Gastroesophageal sphincter (tissue), 4 donors: Measurements from ENCODE around the gene TAF4. TPM values are rescaled to one million over a fixed set of nuclear protein-coding genes. Genes with fewer than 3 reads are reported as not detected.

Experiments
- ATAC-seq: fragments of 150-250 bp; one replicate; pipeline ENCODE4 v1.9.1; 2016; ENCODE audit warnings: mild to moderate bottlenecking, moderate library complexity
- H3K27ac ChIP-seq, 4 donors: fragments of 200-600 bp; sonication (generic) in 3 of 4; 1 replicate in 3 of 4; 2 replicates in 1 of 4; pipeline ENCODE4 v1.5.1; 2016 to 2019
- H3K27me3 ChIP-seq: fragments of 200-600 bp; sonication (generic); one replicate; pipeline ENCODE4 v1.5.1; 2019
- H3K36me3 ChIP-seq, 2 donors: fragments of 200-600 bp; sonication (generic); one replicate each; pipeline ENCODE4 v1.5.1; 2019; ENCODE audit warnings: control low read depth in 1 of 2
- H3K4me1 ChIP-seq, 3 donors: fragments of 200-600 bp; sonication (generic); 1 replicate in 2 of 3; 2 replicates in 1 of 3; pipeline ENCODE4 v1.5.1; 2016 to 2019; ENCODE audit warnings: control low read depth in 2 of 3
- H3K4me3 ChIP-seq, 2 donors: fragments of 200-600 bp; sonication (generic); one replicate each; pipeline ENCODE4 v1.5.1; 2019; ENCODE audit warnings: mild to moderate bottlenecking in 1 of 2, moderate library complexity in 1 of 2
- H3K9me3 ChIP-seq, 3 donors: fragments of 200-600 bp; sonication (generic); one replicate each; pipeline ENCODE4 v1.5.1; 2017 to 2019; ENCODE audit warnings: control low read depth in 2 of 3
- CTCF ChIP-seq, 4 experiments: fragments of 200-600 bp in 2 of 4; fragments of 450-650 bp in 2 of 4; sonication (generic) in 1 of 4; IDR thresholded peaks; one replicate each; pipeline ENCODE4 v1.5.1; 2017 to 2019; ENCODE audit warnings: antibody characterized with exemption in 4 of 4, mild to moderate bottlenecking in 2 of 4, moderate library complexity in 2 of 4
- EP300 ChIP-seq: sonication (generic); formaldehyde crosslinking; IDR thresholded peaks from one replicate; pipeline ENCODE4 v1.6.1; 2017; ENCODE audit warnings: antibody characterized with exemption, mild to moderate bottlenecking
- POLR2A ChIP-seq, 2 donors: fragments of 450-650 bp; IDR thresholded peaks; one replicate each; pipeline ENCODE4 v1.6.1; 2017; ENCODE audit warnings: antibody characterized with exemption in 2 of 2, mild to moderate bottlenecking in 2 of 2, moderate library complexity in 1 of 2
- POLR2AphosphoS5 ChIP-seq: sonication (generic); formaldehyde crosslinking; IDR thresholded peaks from one replicate; pipeline ENCODE4 v1.6.1; 2017; ENCODE audit warnings: antibody characterized with exemption
- WGBS, 2 donors: methylation state at CpG; one replicate each; pipeline ENCODE4 v1.1.5; 2018; ENCODE audit warnings: low coverage in 1 of 2; 5-methylcytosine and 5-hydroxymethylcytosine counted together
- total RNA-seq, 4 donors: library from RNA; depleted of rRNA; stranded (reverse); fragments of >200 nt; gene quantifications; one replicate each; pipeline ENCODE4 v1.1.0, GENCODE V29; 2016

Gene TAF4
- total RNA-seq, 4 donors from 2014 or later, result 7.6 to 19.9 (median 15.5) TPM

DNA sequence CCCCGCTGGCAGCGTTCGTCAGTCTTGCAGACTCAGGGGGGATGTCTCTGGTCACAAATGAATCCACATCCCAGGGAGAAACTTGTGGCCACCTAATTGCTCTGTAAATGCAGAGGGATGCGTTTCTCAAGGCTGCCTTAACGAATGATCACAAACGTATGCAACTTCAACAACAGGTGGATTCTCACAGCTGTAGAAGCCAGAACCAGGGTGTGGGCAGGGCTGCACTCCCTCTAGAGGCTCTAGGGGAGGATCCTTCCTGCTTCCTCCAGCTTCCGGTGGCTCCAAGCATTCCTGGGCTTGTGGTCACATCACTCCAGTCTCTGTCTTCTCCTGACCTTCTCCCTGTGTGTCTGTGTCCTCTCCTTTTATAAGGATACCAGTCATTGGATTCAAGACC, 3.3 kb upstream of the TAF4 start:
- Histone ChIP-seq H3K27me3 (peaks cover 7% of the 10 kb centered on the region), H3K4me1 (peaks cover 0 to 29% (median 4%) of the 10 kb centered on the region in 3 donors), H3K4me3 (no peak overlapping the region), H3K27ac (no peak overlapping the region), H3K9me3 (peaks cover 0 to 15% (median 0%) of the 10 kb centered on the region in 3 donors), H3K36me3 (no peaks in the 10 kb centered on the region)
- WGBS, 2 donors, result 78 to 100% methylated on average over 3 to 4 of the region's 7 CpGs
- no peak for ATAC-seq
- TF ChIP-seq CTCF (IDR thresholded peaks at IDR 0.05), result no peak
- no peak for TF ChIP-seq POLR2A (IDR thresholded peaks at IDR 0.05)
- TF ChIP-seq EP300, result no peak
- TF ChIP-seq POLR2AphosphoS5, result no peak

DNA sequence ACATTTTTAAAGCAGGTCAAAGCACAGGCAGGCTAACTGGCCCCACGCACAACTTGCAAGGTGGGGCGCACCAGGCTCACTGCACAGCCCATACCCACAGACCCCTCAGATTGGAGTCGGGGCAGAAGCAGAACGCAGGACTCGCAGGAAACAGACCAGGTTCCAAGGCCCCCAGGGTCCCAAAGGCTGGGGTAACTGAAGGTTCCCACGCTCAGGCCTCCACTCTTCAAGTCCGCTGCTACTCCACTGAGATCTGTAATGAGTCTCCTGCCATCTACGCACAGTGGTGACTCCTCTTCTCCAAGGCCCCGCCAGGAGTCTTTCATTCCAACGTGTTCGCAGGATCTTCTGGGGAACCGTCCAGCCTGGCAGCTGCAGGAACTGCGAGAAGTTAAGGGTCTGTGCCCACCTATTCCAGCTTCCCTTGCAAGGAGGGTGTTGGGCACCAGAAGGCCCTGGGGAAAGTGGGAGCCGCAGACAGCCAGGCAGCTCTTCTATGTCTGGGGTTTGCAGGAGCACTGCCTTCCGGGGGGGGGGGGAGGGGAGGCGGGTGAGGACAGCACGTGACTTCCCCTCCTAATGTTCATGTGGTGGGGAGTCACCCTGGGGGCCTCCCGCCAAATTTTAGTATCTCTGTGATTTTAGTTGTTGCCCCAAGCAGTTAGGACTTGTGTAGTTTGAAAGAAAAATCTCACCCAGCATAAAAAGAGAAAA, 2.0 kb upstream of the TAF4 start:
- peaks cover 0 to 2% (median 0%) of the 10 kb centered on the region in 3 donors for H3K9me3 ChIP-seq
- ATAC-seq, result no peak
- no peak for TF ChIP-seq POLR2A (IDR thresholded peaks at IDR 0.05)
- TF ChIP-seq EP300, result no peak
- no peak for TF ChIP-seq POLR2AphosphoS5
- no peak for TF ChIP-seq CTCF (IDR thresholded peaks at IDR 0.05)
- H3K36me3 ChIP-seq, result no peaks in the 10 kb centered on the region
- 0 to 40% methylated on average over 1 of the region's 18 CpGs for WGBS, 2 donors
- H3K4me1 ChIP-seq, result peaks cover 0 to 42% (median 17%) of the 10 kb centered on the region in 3 donors
- peak overlapping the region in 2 of 4 donors; percentile 93 to 99 for H3K27ac ChIP-seq
- no peak overlapping the region for H3K4me3 ChIP-seq
- no peaks in the 10 kb centered on the region for H3K27me3 ChIP-seq

GRCh38 chr20:62066983-62067433, 1.3 kb upstream of the TAF4 start:
- H3K4me1 ChIP-seq, result peaks cover 0 to 46% (median 19%) of the 10 kb centered on the region in 3 donors
- H3K27me3 ChIP-seq, result no peaks in the 10 kb centered on the region
- ATAC-seq, result no peak
- H3K27ac ChIP-seq, result peak overlapping the region; percentile 81 to 99 (median 91)
- 9 to 27% methylated on average over 3 to 13 of the region's 15 CpGs for WGBS, 2 donors
- peak overlapping the region; percentile 74 for H3K4me3 ChIP-seq
- no peaks in the 10 kb centered on the region for H3K36me3 ChIP-seq
- H3K9me3 ChIP-seq, result no peaks in the 10 kb centered on the region
- no peak for TF ChIP-seq CTCF (IDR thresholded peaks at IDR 0.05)
- TF ChIP-seq EP300, result no peak
- TF ChIP-seq POLR2A (IDR thresholded peaks at IDR 0.05), result peak in 1 of 2 donors; percentile 2
- TF ChIP-seq POLR2AphosphoS5, result no peak

- Histone ChIP-seq H3K36me3 (no peaks in the 10 kb centered on the region), H3K4me1 (peaks cover 0 to 46% (median 19%) of the 10 kb centered on the region in 3 donors), H3K27me3 (no peaks in the 10 kb centered on the region), H3K4me3 (peak overlapping the region; percentile 74), H3K9me3 (no peaks in the 10 kb centered on the region), H3K27ac (peak overlapping the region; percentile 81 to 99 (median 91))
- TF ChIP-seq POLR2A (IDR thresholded peaks at IDR 0.05) (peak in 1 of 2 donors; percentile 3), CTCF (IDR thresholded peaks at IDR 0.05) (no peak), EP300 (no peak)
- ATAC-seq, result no peak
- 0% methylated on average over 8 to 13 of the region's 47 CpGs for WGBS, 2 donors
These were observed 780 bp upstream of the TAF4 start for GRCh38 chr20:62066339-62066982.
